Prostate gland (tissue), 2 donors: ENCODE measurements around the gene MGAT5.

Experiments
- CTCF ChIP-seq, 4 experiments: fragments of 200-600 bp in 2 of 4; fragments of 450-650 bp in 2 of 4; sonication (generic) in 2 of 4; IDR thresholded peaks; 1 replicate in 3 of 4; 2 replicates in 1 of 4; pipeline ENCODE4 v1.5.1; 2016 to 2019; ENCODE audit warnings: antibody characterized with exemption in 4 of 4, mild to moderate bottlenecking in 2 of 4, moderate library complexity in 2 of 4
- POLR2A ChIP-seq: fragments of 450-650 bp; IDR thresholded peaks from one replicate; pipeline ENCODE4 v1.6.1; 2016; ENCODE audit warnings: antibody characterized with exemption, mild to moderate bottlenecking

GRCh38 chr2:134254824-134255223 lies 952 bp downstream of the MGAT5 start:
- TF ChIP-seq CTCF (IDR thresholded peaks at IDR 0.05), result no peak
- no peak for TF ChIP-seq POLR2A
